NCI-H2107 (cell line): ENCODE data around the gene ARGFX.
"Not testable (repeated sequence)": the region's sequence is repeated elsewhere in the genome, so short reads cannot be mapped to it uniquely, and the experiment has no call there.

Experiments used
- DNase-seq: peaks from one replicate; lab custom pipeline; 2025; lab: John Stamatoyannopoulos, UW

ARGFX gene

DNA sequence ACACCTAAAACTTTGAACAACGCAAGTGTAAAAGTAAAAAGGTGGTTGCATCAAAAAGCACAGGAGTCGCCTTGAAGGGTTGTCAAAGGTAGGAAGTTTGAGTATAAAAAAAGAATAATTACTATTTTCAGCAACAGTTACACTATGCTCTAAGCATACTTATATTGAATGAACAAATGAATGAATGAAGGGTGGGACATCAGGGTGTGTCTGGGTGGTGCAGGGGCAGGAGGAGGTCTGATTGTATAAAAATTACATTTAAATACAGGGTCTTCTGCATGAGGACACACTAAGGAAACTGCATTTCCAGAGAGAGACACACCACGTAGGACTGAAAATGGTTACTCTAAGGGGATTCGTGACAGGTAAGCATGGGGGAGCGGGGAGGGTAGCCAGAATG is at the start of gene ARGFX:
Gene ARGFX, plus strand, starts transcription at position 301 of the 400 bp plus-strand sequence. CDS start 2,765 bp downstream, outside the sequence.
- DNase-seq = no peak

DNA sequence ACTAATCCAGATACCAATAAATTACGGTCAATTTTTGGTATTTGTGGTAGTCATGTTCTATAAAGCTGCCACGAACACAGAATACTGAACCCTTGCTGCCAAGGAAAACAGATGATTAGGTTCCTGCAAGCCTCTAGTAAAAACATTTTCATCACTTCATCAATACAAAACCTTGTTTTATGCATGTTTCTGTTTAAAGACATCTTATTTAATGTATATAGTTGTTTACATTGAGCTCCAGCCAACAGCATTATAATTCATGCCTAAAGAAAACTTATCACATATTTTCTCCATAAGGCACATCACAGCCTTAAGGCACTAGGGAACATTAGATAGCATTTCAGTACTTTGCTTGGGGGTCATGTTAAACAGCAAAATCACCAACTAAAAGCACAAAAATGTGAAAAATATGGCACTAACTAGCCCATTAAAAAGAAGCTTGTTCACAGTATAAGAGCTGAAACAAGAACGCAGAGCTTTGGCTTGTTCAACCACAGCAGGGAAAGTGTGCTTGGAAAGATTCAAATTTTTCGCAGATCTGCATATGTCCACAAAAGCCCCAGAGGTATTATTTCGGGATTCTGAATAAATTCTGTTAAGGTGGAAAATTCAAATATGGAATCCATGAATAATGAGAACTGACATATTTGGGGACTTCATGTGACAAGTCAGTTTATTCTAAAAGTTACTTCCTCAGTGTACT is 49.6 kb upstream of the ARGFX start:
- no peak for DNase-seq

DNA sequence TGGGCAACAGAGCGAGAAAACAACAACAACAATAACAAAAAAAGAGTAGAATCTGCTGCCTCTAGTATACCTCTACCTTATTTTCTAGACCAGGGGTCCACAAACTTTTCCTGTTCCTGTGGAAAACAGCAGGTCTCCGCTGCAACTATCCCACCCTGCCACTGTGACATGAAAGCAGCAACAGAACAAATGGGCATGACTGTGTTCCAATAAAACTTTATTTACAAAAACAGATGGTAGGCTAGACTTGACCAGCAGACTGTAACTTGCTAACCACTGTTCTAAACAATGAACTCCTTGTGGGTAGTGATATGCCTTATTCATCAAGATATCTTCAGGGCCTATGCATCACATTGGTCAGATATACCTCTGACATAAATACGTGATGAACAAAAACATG is 47.2 kb upstream of the ARGFX start:
- no peak for DNase-seq

DNA sequence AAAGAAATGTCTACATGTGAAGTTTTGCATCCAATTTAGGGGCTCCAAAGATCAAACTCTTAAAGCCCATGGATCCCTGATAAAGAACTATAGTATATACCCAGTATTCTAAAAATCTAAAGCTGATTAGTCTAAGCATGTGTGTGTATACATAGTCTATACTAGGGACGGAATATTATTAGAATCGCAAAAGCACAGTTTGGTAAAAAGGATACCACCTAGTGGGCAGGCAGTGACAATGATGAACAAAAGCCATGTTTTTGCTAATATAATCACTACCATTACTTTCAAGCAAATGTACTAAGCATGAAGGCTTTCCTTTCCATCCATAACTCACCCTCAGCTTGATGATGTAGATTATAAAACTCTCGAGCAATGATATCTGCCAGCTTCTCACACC is 38.4 kb upstream of the ARGFX start:
- no peak for DNase-seq

DNA sequence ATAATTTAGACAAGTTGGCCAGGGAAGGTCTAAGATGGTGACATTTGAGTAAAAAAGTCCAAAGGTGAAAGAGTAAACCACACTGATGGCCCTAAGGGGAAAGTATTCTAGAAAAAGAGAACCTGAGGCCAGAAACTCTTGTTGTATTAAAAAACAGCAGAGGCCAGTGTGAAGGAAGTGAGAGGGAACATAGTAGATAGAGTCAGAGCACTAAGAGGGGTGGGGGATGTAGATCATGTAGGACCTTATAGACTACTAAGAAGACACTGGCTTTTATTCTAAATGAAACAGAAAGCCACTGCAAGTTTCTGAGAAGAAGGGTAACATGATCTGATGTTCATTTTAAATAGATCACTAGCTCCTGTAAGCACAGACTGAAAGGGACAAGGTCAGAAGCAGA is 36.5 kb upstream of the ARGFX start:
- no peak for DNase-seq

DNA sequence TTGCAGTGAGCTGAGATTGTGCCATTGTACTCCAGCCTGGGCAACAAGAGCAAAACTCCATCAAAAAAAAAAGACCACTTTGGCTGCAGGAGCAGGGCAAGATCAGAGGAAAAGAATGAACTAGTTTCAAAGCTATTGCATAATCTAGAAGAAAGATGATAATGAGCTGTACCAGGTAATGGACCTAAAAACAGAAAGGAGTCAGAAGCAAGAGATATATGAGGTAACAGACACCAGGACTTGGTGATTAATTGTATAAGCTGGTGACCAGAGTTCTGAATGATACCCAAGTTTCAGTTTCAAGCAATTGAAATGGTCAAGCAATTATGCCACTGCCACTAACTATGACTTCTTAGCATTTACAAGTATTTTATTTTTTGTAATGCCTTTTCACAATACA is 24.8 kb upstream of the ARGFX start:
- no peak for DNase-seq

DNA sequence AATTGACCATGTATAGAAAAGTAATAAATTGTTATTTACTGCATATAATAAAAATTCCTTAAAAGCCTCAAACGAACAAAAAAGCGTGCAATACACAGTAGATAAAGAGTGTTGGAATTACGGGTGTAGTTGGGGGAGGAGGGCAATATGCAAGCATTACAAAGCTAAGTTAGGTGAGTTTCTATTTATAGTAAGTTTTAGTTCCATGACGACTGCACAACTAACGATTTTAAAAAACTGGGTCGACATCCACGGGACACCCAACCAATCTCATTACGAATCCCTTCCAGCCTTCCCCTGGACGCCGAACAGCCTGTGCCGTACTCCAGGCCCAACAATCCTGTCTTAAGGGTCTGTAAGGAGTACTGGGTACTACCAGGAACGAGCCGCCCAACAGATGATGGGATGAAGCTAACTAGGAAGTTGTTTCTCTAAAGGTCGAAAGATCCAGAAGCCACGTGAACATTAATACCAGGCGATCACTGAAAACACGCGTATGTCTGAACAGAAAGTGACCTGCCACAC is 22.6 kb upstream of the ARGFX start:
- DNase-seq = no peak

DNA sequence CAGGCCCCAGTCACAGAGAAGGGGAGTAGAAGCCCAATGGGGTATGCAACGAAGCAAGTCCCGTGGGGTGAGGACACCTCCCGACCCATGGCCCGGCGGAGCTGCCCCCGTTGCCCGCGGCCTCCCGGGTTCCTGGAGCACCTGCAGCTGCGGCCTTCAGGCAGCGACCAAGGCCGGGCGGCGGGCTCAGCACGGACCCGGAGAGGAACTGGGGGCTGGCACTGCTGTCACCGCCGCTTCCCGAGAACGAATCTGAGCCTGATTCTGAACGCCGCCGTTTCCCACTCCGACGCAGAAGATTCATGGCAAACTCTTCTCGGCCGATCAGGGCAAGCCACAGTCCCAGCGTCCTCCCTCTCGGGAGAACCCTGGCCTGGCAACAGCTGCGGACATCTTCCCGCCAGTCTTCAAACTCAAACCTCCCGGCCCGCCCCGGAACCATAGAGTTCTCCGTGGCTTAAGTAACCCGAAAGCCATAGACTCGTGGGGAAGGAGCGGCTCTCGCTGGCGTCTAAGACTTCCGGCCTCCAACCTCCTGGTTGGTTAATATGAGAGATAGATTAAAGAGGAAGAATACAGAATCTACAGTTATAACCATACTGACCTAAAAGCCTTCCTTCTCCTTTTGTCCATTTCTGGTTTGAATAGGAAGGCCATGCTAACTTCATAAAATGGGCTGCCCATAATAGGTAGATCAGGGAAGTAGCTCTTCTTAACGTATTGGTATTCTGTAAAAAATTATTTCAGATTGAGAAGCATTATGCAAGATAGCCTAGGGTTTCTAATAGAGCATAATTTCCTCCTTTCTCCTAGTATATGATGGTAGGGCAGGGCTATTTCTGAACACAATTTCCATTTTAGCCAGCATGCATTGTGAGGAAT is 21.9 kb upstream of the ARGFX start, which contains the start of gene POLQ:
Gene POLQ, minus strand, starts transcription at position 415 of the 882 bp plus-strand sequence. Its CDS starts 111 bp downstream, at position 304.
- DNase-seq = peak; percentile 86

DNA sequence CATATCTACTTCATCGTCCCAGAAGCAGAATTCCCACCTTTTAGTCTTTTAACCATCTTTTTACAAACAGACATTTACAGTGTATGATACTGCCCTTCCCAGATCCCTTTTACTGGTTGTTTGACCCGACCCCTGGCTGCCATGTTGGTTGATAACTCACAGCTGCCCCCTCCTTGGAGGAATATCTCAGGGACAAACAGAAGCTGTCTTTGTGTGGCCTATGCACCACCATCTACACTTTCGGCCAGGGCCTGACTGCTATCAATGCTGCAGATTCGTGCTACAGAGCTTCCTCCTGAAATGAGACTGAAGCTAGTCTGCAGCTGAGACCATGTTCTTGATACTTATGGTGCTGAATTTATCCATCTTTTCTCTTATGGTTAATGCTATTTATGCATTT is 15.4 kb upstream of the ARGFX start:
- no peak for DNase-seq

DNA sequence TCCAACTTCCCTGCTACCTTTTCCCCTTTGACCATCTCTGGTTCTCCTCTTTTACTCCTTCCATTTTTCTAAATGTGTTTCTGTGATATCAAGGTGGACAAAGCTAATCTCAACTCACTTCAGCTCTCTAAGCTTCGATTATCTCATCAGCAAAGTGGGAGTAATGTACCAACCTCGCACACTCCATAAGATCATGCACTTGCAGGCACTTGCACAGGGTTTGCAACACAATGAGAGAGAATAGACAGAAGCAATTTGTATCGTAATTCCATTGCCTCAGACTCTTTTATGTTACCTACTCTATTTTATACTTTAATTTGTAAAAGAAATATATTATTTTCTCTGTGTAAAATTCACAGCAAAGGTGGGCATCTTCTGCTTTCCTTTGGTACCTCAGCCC is 15.0 kb upstream of the ARGFX start:
- DNase-seq = no peak

DNA sequence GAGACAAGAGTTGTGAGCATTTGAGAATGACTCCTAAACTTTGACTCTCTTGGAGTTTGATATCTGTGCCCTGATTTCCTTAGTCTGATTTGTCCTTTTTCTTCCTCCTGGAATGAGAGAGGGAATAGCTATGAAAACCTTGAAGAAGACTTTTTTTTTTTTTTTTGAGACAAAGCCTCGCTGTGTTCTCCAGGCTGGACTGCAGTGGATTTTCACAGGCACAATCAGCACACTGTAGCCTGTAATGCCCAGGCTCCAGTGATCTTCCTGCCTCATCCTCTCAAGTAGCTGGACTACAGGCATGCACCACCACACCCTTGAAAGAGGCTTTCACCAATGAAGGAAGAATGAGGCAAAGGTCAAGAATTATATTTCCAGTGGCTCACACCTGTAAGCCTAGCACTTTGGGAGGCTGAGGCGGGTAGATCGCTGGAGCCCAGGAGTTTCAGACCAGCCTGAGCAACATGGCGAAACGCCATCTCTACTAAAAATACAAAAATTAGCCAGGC is 10.3 kb upstream of the ARGFX start:
- DNase-seq = no peak

DNA sequence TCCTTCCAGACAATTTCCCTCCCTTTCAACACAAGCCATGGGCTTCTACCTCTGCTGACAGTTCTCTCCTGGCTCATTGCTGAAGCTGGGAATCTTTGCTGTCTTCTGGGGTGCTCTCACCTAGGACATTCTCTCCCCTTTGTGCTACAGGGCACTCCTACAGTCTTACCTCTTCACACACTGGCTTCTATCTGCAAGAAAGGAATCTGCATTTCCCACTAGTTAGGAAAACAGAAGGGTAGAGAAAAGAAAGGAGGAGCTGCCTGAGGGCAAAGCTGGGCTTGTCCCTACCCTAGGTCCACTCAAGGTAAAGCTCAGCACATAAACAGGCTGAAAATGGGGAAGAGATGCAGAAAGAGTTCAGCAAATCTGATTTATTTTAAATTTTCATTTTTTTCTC is 5.6 kb upstream of the ARGFX start:
- DNase-seq = no peak

DNA sequence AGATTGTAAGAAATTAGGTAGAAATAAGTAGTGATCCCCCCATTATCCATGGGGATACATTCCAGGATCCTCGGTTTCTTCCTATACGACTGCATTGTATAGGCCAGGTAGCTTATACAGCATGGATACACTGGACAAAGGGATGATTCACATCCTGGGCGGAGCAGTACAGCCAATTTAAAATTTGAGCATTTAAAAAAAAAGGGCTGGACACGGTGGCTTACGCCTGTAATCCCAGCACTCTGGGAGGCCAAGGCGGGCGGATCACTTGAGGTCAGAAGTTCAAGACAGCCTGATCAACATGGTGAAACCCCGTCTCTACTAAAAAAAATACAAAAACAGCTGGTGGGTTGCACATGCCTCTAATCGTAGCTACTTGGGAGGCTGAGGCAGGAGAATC is 976 bp upstream of the ARGFX start:
- no peak for DNase-seq

DNA sequence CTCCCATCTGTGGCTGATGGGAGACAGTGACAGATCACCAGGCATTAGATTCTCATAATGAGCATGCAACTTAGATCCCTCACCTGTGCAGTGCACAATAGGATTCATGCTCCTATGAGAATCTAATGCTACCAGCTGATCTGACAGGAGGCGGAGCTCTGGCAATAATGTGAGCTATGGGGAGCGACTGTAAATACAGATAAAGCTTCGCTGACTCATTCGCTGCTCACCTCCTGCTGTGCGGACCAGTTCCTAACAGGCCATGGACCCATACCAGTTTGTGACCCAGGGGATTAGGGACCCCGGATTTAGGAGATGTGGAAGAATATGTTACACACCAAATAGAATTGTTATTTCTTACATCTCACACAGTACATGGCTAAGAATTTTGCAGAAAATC is 6.7 kb downstream of the ARGFX start:
- DNase-seq = no peak

DNA sequence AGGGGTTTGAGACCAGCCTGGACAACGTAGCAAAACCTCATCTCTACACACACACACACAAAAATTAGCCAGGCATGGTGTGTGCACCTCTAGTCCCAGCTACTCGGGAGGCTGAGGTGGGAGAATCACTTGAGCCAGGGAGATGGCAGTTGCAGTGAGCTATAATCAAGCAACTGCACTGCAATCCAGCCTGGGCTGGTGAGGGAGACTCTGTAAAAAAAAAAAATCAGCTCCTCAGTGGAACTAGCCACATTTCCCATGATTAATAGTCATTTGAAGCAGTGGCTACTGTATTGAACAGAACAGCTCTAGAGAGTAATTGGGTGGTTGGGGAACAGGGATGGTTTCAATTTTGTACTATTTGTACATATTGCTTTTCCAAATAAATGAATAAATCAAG is 13.9 kb downstream of the ARGFX start:
- DNase-seq = no peak

DNA sequence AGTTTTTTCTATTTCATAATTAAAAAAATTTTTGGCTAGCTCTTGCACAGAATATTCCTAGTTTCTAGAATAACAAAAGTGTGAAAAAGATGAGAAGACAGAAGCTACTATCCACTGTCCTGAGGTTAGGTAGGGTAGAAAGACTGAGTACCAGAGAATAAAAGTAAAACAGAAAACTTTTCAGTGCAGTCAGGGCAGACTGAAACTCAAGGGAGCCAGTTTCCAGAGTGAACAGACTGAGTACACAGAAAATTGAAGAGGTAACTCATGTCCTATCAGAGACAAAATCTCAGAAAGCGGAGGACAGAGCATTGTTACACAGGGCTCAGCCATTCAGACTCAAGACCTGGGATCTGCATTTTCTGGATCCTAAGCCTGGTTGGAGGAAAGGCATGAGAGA is 16.7 kb downstream of the ARGFX start:
- no peak for DNase-seq

DNA sequence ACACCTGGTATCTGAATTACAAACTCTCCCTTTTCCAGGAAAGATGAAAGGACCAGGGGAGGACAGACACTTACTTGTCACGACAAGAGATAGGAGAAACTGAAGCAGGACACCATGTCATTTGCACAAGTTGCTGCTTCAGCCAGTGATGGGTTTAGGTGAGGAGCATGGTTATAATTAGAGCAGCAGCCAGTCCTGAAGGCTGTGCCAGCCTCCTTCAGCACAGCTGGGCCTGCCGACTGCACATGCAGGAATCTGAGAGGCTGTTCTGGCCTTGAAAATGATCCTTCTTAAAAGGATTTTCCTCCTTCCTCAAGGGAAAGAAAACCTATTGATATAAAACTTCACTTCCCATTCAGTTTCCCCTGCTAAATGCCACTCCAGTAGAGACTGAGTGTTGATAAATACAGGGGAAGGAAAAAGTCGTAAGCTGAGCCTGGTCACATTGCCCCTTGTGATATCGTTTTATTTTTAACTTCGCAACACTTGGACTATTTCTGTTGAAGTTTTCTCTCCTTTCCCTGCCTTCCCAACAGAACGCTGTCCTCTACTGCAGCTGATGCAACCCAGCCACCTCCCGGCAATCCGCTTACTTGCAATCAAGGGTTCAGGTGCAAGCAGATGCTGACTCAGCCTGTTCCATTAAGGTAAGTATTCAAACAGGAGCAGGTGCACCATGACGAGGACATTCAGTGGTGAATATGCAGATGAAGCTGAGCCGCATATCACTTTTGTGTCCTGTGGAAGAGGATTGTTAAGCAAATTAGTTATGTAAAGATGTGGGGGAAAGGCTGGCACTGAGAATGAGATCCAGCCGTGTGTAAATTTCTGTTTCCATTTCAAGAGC is 25.3 kb downstream of the ARGFX start, which contains the start of gene FBXO40:
Gene FBXO40, plus strand, starts transcription at position 524 of the 847 bp plus-strand sequence. CDS start 27,197 bp downstream, outside the sequence.
- peak; percentile 96 for DNase-seq

DNA sequence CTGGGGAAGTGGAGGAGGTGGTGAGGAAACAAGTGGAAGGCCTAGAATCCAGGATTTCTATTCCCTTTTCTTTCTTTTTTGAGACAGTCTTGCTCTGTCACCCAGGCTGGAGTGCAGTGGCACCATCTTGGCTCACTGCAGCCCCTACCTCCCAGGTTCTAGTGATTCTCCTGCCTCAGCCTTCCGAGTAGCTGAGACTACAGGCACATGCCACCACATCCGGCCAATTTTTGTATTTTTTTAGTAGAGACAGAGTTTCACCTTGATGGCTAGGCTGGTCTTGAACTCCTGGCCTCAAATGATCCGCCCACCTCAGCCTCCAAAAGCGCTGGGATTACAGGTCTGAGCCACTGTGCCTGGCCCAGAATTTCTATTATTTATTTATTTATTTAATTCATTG is 26.1 kb downstream of the ARGFX start:
- DNase-seq = not testable (repeated sequence)

DNA sequence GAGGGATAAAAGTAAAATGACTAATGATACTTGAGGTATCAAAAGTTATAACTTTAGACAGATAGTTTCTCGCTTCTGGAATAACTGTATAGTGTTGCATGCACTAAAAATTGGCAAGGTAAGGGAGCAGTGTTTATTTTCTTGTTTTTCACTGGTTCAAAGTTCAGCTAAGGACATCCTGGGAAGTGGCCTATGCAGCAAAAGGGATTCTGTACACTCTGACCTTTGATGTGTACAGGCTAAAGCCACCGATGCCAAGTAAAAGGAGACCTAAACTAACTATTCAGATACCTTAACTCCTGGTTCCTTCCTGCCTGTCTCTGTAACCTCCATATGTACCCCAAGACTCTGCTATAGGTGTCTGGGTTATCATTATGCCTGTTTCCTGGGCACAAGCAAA is 27.1 kb downstream of the ARGFX start:
- DNase-seq = no peak

DNA sequence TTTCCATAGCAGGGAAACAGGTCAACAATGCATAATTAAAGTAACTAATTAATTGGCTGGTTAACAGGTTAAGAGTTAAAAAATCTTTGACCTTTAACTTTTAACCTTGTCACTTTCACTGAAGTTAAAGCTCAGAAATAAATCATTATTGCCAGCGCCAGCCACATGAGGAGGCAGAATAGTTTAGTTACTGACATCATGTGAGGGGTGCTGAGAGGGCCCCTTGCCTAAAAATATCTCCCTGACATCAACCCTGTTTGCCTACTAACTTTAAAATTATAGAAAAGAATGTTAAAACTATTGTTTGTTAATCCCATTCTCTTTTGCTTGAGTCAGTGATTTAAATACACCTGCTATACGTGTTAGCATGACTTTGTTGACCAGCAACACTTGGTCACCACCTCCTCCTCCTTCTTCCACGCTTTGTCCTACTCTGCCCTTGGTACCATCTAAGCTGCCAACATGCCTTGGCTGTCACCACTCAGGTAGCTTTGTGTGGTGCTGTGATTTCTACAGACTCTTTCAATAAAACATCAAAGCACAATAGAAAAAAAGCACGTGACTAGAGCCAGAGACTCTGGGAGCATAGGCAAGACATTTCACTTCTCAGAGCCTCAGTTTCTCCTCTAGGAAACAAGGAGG is 28.1 kb downstream of the ARGFX start:
- DNase-seq = no peak

DNA sequence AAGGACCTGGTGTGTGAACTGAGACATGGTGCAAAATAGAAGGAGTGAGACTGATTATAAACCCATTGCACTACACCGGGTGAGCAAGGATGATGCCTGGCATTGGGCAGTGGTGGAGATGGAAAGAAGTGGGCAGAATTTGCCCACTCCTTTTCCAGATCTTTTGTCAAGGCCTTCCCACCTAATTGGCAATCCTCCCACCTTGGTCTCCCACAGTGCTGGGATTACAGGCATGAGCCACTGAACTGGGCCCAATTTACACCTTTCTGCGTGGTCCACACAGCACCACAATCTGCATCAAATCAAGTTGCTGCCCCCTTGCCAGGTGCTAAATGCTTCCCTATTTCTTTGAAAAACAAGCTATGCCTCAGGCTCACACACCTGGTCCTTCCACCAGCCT is 30.8 kb downstream of the ARGFX start:
- no peak for DNase-seq
